T follicular helper cell (primary cell): ENCODE data around the gene SMIM35.

Source experiments
- DNase-seq: peaks from one replicate; pipeline ENCODE4 v3.0.0-alpha.2; 2020; ENCODE audit warnings: low read depth

The SMIM35 gene

DNA sequence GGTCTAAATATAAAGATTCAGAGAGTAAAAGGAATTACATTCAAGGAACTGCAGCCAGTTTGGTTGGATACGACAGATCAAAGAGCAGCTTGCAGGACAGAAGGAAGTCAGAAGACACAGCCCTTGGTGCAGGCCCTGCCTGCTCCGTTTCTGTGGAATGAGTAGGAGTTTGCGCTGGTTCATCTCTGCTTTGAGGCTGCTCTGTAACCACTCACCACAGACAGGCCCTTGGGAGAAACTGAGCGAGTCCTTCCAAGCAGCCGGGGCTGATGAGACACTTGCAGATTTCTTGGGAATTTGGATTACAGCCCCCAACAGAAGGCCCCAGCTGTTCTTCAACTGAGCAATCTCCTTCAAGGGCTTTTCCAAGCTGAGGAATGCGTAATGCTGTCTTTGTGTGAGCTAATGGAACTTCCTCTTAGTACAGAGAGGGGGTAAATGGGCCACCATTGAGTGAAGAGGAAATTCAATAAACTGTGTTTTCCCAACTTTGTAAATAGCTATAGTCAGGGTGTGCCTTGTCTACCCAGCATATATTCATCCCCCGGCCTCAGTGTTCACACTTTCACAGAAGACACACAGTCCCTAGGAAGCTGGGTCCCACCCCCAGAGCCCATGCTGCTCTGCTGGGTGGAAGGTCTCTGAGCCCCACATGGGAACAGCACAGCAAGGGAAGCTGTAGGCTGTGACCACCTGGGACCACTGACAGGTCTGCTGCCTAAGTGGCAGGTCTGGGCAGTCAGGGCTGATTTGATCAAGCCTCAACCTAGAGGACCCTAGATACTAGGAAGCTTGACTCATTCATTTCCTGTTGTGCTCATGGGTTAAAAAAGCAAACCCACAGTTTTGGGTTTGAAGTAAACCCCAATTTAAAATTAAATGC is 84.0 kb downstream of the SMIM35 start:
- no peak for DNase-seq

DNA sequence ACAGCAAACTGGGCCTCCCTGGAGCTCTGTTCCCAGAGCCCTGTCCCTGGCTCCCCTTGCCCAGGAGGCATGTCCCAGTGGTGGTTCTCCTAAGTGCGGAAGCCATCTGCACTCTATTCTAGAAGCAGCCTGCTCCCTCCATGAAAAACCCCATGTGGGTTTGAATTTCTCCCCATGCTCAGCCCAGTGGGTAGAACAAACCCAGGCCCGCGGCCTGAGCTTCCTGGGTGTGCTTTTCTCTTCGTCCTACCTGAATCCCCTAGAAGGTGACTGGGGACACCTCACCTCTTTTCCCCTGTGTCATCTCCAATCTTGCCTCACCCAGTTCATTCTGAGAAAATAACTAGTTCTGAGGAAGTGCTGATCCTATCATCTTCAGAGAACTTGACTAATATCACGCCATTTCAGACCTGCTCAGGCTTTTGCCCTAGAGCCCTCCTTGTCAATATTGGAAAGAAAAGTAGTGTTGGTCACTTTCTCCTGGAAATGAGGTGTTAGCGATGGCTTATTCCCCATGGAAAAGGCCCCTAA is 84.7 kb downstream of the SMIM35 start:
- no peak for DNase-seq

DNA sequence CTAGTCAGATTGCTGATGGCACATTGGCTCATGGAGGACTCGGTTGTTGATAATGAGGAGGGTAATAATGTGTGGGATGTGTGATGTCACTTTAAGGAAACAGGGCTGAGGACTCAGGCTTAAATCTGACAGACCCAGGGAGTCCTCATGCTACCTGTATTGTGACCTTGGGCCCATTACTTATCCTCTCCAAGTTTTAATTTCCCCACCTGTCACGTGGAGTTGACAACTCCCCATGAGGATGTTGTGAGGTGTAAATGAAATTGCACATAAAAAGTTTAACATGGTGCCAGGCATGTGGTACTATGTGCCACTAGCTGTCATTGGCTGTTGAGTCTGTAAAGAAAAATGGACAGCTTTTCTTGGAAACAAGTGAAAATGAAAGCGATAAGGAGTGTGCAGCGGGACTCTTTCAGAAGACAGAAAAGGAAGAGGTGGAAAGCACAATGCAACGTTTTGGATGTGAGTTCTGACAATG is 85.2 kb downstream of the SMIM35 start:
- no peak for DNase-seq

DNA sequence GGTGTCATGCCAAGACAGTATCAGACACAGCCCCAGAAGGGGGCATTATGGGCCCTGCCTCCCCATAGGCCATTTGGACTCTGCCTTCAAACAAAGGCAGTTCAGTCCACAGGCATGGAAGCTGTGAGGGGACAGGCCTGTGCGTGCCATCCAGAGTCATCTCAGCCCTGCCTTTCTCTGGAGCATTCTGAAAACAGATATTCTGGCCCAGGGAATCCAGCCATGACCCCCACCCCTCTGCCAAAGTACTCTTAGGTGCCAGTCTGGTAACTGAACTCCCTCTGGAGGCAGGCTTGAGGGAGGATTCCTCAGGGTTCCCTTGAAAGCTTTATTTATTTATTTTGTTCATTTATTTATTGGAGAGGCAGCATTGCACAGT is 85.9 kb downstream of the SMIM35 start:
- DNase-seq = no peak

DNA sequence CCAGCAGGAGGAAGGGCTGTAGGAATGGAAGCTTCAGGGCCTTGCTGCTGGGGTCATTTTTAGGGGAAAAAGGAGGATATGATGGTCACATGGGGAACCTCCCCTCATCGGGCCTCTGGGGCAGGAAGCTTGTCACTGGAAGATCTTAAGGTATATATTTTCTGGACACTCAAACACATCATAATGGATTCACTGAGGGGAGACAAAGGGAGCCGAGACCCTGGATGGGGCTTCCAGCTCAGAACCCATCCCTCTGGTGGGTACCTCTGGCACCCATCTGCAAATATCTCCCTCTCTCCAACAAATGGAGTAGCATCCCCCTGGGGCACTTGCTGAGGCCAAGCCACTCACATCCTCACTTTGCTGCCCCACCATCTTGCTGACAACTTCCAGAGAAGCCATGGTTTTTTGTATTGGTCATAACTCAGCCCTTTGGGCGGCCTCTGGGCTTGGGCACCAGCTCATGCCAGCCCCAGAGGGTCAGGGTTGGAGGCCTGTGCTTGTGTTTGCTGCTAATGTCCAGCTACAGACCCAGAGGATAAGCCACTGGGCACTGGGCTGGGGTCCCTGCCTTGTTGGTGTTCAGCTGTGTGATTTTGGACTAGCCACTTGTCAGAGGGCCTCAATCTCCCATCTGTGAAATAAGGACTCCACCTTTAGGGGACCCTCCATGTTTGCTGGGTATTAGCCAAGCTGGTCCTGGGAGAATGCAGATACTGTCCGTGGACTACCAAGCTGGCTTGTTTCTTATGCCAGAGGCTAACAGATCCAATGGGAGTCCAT is 86.5 kb downstream of the SMIM35 start:
- no peak for DNase-seq

DNA sequence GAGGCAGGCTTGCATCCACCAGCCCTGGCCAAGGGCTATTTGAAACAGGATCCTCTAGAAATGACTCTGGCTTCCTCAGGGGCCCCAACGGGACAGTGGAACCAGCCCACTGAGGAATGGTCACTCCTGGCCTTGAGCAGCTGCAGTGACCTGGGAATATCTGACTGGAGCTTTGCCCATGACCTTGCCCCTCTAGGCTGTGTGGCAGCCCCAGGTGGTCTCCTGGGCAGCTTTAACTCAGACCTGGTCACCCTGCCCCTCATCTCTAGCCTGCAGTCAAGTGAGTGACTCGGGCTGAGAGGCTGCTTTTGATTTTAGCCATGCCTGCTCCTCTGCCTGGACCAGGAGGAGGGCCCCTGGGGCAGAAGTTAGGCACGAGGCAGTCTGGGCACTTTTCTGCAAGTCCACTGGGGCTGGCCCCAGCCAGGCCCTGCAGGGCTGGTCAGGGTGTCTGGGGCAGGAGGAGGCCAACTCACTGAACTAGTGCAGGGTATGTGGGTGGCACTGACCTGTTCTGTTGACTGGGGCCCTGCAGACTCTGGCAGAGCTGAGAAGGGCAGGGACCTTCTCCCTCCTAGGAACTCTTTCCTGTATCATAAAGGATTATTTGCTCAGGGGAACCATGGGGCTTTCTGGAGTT is 87.3 kb downstream of the SMIM35 start:
- no peak for DNase-seq

DNA sequence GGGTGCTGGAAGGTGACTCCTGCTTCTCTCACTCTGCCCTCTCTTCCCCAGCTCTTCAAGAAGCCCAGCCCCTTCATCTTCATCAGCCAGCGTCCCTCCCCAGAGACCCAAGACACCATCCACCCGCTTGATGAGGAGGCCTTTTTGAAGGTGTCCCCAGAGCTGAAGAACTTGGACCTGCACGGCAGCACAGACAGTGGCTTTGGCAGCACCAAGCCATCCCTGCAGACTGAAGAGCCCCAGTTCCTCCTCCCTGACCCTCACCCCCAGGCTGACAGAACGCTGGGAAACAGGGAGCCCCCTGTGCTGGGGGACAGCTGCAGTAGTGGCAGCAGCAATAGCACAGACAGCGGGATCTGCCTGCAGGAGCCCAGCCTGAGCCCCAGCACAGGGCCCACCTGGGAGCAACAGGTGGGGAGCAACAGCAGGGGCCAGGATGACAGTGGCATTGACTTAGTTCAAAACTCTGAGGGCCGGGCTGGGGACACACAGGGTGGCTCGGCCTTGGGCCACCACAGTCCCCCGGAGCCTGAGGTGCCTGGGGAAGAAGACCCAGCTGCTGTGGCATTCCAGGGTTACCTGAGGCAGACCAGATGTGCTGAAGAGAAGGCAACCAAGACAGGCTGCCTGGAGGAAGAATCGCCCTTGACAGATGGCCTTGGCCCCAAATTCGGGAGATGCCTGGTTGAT is 88.0 kb downstream of the SMIM35 start:
- DNase-seq = no peak

DNA sequence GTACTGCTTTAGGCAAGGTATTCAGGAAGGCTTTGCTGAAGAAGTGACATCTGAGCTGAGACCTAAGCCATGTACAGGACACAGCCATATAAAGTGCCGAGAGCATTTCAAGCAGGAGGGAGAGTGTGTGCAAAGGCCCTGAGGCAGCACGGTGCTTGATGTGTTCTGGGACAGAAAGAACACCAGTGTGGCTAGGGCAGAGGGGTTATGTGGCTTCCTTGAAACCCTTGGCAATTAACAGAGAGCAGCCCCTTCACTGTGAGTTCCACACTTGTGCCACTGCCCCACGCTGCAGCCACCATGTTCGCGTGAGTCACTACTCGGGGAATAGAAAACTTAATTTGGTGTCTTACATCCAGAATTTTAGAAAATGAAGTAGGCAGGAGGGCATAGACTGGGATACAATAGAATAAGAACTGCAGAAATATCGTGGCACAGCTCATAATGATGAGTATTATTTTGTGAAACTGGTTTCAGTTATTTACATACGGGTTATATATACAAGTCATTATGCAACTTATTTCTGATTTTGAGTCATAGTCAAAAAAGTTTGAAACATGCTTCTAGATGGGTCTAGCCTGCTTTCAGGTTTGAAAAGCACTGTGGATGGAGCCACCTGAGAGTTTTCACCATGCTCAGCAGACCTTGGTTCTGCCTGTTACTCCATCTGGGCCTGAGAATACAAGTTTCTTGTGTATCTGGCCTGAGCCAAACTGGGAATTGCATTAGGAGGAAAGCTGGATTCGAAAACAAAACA is 88.8 kb downstream of the SMIM35 start:
- no peak for DNase-seq

DNA sequence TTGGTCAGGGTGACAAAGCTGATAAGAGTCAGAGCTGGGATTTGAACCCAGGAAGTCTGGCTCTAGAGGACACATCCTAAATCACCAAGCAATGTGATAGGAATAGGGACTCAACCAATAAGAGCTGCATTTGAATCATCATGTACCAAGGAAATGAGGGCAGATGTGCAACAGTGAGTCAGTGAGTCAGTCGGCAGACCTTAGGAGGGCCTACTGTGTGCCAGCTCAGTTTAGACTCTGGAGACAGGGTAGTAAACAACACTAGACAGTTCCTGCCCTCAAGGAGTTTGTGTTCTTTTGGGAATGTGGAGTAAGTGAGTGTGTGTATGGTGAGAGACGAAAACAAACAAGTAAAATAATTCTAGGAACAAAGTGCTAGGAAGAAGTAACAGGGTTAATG is 89.4 kb downstream of the SMIM35 start:
- DNase-seq = no peak

DNA sequence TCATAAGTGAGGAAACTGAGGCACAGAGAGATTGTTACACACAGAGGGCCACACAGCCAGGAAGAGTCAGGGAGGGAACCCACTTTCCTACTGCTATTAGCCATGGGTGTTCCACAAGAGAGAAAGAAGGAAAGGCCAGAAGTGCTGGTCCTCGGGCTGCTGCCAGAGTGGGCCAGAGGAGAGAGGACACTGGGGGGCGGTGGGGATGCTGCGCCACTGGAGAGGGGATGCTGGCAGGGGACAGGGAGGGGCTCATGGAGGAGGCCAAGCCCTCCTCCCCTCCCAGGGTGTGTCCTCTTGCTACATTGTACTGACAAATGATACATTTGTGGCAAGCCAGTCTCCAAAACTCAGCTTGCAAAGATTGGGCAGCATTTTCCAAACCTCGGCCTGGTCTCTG is 90.7 kb downstream of the SMIM35 start:
- DNase-seq = no peak

DNA sequence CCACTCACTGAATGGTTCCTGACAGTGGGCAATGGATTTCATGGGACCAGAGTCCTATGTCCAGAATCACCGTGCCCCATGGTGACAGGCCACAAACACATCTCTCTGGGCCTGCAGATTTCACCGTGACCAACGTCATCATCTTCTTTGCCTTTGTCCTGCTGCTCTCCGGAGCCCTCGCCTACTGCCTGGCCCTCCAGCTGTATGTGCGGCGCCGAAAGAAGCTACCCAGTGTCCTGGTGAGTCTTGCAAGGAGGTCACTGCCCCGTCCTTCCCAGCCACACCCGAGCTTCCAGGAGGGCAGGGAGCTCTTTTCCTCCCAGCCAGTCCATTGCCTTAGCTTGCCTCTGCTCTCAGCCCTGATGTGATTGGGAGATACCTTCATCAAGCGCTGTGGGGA is 91.3 kb downstream of the SMIM35 start:
- DNase-seq = no peak

DNA sequence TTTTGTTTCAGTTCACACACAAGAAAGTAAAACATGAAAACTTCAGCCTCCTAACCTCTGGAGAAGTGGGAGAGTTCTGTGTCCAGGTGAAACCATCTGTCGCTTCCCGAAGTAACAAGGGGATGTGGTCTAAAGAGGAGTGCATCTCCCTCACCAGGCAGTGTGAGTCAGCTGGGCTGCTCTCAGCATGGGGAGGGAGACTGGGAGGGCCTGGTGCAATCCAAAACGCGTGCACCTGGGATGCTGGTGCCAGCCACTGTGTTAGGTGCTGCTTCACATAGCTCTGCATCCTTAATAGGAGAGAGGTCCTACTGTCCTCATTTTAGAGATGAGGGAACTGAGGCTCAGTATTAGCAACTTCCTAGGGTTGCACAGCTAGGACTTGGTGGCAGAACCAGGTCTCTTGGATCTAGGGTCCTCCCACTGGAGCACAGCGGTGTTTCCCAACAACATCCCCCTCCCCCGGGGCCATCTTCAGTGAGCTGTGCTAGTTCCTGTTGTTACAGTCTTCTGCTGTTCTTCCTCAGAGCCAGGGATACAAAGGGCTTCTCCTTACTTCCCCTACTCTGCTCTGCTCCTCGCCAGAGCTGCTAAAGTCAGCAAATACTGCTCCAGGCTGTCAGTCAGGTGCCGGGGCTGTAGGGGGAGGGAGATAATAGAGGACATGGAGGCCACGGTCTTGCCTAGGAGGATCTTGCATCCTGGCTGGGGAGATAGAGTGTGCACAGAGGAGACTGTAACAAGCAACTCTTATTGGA is 92.6 kb downstream of the SMIM35 start:
- DNase-seq = no peak

DNA sequence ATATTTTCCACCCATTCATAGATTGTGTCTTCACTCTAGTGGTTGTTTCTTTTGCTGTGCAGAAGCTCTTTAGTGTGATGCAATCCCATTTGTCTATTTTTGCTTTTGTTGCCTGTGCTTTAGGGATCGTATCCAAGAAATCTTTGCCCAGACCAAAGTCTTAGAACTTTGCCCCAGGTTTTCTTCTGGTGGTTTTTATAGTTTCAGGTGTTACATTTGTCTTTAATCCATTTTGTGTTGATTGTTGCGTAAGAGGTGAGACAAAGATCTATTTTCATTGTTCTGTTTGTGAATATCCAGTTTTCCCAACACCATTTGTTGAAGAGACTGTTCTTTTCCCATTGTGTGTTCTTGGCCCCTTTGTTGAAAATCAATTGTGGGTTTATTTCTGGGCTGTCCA is 94.1 kb downstream of the SMIM35 start:
- DNase-seq = no peak

DNA sequence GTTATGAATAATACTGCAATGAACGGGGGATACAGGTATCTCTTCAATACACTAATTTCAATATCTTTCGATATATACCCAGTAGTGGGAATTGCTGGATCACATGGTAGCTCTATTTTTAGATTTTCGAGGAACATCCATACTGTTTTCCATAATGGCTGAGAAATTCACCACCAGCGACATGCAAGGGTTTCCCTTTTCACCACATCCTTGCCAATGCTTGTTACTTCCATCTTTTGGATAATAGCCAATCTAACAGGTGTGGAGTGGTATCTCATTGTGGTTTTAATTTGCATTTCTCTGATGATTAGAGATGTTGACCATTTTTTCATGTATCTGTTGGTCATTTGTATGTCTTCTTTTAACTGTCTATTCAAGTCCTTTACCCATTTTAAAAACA is 94.6 kb downstream of the SMIM35 start:
- DNase-seq = no peak

DNA sequence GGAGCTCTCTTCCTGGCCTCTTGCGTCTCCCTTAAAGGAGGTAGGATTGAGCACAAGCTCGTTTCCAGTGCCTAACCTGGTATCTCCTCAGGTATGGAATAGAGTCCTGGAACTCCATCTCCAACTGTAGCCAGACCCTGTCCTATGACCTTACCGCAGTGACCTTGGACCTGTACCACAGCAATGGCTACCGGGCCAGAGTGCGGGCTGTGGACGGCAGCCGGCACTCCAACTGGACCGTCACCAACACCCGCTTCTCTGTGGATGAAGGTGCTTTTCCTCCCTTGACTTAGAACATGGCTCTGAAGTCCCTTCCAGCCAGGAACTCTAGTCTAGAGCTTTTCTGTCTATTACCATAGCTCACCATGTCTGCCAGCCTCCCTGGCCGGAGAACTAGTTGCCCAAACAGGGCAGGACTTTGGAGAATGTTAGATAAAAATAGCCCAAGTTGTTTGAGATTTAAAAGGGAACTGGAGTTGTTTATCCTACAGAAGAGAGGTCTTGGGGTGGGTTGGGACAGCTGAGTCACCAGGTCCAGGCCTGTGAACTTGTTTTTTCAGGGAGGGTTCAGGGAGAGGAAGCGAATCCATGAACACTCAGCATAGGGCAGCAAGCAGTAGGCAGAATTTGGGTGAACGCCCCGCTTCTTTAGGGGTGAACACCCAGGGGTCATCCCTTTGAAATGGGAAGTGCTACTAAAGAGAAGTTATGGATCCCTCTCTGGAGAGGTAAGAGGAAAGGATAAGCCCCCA is 97.2 kb downstream of the SMIM35 start:
- DNase-seq = no peak

DNA sequence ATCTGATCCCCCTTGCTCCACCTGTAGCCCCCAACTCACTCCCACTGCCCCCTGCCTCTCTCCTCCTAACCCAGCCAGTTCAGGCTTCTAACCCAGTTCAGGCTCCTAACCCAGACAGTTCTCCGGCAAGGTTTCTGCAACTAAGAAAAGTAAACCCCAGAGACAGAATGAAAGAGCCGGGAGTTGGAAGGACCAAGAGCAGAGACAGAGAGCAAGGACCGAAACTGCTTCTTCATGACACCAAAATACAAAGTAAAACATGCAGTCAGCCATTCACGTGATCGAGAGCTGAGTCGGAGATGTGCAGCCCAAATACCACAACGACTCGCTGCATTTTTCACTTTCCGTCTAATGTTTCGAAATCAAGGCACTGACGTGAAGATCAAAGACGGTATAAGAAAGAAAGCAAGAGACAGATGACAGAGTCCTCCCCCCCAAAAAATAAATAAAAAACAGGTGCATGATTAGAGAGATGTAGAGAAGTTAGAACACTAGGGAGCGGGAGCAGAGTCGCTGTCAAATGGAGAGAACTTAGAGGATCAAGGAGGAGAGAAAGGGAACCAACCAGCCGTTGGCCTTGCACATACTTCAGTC is 99.7 kb downstream of the SMIM35 start:
- DNase-seq = peak; percentile 53

DNA sequence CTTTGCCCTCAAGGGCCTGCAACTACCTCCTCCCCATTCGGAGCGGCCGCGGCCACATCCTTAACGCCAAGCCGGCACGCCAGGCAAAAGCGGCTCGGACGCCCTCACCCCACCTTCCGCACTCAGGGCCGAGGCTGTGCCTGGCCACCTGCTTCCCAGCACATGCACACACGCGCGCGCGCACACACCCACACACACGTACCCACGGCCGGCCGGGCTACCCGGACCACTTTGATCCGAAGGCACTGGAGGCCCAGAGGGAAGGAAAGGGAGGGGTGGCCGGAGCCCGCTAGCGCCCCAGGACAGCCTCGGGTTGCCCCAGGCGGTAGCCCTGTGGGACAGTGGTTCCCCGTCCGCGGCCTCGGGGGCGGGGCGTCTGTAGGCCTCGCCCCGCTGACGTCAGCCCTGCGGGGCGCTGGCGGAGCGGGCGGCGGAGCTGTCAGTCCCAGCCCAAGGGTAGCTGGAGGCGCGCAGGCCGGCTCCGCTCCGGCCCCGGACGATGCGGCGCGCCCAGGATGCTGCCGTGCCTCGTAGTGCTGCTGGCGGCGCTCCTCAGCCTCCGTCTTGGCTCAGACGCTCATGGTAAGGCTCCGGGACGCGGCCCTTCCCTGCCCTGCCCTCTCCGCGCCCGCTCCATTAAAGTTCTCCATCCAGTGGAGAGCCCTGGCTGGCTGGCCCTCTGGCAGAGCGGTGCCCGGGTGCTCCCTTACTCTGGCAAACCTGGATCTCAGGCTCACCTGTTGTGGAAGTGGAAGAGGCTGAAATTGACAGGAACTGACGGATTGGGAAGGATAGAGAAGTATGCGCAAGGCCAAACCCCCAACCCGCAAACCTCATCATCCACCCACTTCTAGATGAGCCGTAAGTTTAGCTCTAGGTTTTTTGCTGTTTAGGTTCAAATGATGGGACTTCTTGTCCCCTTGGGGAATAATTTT is 100.5 kb downstream of the SMIM35 start, which contains the start of gene IL10RA:
IL10RA (plus strand) TSS at position 442 of the 935 bp plus-strand sequence; CDS start at position 516, 74 bp downstream.
- peak; percentile 65 for DNase-seq

DNA sequence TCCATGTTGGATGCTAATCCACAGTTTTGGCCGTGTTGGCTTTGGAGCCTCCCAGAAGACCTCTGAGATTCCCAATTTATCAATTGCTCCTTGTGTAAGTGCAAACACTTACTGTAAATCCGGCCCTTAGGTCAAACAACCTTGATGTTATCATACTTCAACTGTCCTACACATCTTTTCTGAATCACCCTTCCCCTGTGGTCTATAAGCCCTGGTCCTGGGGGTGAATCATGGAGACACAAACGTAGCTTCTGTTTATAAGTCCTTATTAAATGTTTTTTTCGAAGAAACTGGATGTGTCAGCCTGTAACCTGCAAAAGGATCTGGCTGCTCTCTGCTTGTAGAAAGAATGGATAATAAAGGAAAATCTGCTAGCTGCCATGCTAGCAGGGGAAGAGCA is 102.3 kb downstream of the SMIM35 start:
- DNase-seq = no peak
